ENCODE data around the gene C3orf49. TPM values are rescaled to one million over a fixed set of nuclear protein-coding genes. Genes with fewer than 3 reads are reported as not detected.

Gene C3orf49
- not detected in 2 replicates for total RNA-seq

DNA sequence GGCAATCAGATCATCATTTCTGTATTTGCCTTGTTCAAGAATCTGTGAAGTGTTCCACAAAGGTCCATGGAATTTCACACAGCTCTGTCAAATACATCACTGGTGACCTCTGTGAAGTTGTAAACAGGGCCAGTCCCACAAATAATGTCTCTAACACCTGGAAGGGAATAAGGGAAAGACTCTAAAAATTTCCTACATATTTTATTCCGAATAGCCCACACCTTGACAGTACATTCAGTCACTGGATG lies at the start of gene C3orf49:
Gene C3orf49, plus strand, starts transcription at position 149 of the 248 bp plus-strand sequence. CDS start 173 bp downstream, outside the sequence.
- no peak for DNase-seq (ENCODE audit: low read depth in 2 of 2)

- no peak for DNase-seq (ENCODE audit: low read depth in 2 of 2)
These were observed 44.3 kb upstream of the C3orf49 start for GRCh38 chr3:63774781-63775180.

DNA sequence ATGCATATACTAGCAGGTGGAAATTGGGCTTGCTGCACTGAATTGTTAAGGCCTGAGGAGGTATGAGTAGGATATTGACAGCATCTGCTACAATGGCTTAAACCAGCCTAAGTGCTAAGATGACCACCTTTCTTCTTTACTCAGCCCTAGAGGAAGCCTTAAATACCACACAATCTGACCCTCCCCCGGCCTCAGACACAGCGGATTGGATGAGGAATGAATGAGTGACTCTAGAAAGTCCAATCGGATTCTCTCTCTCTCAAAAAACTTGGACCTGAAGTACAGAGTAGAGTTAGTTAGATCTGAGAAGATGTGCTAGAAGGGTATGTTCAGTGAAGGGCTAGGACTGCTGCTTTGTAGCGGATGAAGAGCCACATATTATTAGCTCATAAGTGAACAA lies 39.9 kb upstream of the C3orf49 start:
- DNase-seq (ENCODE audit: low read depth in 2 of 2) = no peak

- no peak for DNase-seq (ENCODE audit: low read depth in 2 of 2)
These were observed 27.1 kb upstream of the C3orf49 start for GRCh38 chr3:63791974-63792373.

DNA sequence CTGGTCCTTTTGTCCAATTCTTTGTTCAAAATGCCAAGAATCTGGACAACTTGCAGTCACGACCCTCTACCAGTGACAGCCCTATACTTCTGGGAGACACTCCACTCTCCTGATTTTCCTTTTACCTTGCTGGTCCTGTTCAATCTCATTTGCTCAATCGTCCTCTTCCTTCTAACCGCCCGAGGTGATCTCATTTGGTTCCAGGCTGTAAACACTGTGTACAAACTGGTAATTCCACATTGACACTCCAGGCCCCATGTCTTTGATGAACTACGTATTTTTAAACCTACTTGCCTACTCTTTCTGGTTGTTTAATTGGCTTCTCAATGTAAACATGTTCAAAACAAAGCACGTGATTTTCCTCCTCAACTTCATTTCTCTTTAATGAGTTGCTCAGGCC lies 23.7 kb upstream of the C3orf49 start:
- no peak for DNase-seq (ENCODE audit: low read depth in 2 of 2)

DNA sequence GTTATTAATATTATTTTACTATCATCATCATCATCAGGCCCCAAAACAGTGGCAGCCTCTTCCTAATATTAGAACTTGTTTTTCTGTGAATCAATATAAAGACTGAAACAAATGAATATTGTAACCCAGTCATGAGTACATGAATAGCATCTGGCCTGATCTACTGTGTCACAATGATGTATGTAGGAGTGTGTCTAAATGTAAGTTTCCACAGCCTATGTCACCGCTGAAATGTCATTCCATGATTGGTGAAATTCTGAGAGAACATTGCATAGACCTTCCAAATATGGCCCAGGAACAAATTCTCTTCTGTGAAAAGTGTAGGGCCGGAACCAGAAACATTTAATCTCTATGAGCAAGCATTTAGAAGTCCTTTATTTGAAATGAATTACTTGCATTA lies 20.6 kb upstream of the C3orf49 start:
- no peak for DNase-seq (ENCODE audit: low read depth in 2 of 2)

DNA sequence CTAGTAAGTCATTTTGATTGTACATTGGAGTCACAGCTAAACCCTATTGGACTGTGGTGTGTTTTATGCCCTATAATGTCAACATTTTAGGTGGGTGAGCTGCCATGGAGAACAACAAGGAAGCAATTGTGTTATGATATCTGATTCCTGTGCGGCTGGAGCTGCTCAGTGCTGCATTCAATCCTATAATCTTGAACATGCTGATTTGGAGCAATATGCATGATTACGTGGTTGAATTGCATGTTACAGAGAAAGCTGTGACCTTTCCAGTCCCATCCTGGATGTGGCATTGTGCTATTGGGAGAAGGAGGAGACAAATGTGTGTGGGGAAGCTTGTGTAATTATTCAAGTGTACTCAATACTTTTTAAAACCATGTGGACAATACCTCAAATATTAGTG lies 20.1 kb upstream of the C3orf49 start:
- no peak for DNase-seq (ENCODE audit: low read depth in 2 of 2)

DNA sequence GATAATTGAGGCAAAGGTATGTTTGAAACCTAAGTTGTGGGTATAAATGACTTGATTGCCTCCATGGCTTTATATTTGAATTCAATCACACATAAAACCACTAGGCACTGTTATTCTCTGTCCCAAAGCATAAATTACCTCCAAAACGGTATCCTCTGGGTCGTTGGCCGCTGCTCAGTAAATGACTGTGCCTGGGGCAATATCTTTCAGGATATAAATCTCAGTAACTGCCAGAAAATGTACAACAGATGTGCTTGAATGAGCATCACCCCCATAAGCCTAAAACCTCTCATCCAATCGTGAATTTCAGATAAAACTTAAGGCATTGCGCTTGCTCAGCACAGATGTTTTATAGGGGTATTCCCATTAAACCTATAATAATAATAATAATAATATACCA lies 19.0 kb upstream of the C3orf49 start:
- DNase-seq (ENCODE audit: low read depth in 2 of 2) = no peak

- DNase-seq (ENCODE audit: low read depth in 2 of 2) = no peak
These were observed 15.2 kb upstream of the C3orf49 start for GRCh38 chr3:63803911-63804310.

GRCh38 chr3:63807961-63808565 lies 11.0 kb upstream of the C3orf49 start:
- DNase-seq (ENCODE audit: low read depth in 2 of 2) = peak; percentile 53 to 75

DNA sequence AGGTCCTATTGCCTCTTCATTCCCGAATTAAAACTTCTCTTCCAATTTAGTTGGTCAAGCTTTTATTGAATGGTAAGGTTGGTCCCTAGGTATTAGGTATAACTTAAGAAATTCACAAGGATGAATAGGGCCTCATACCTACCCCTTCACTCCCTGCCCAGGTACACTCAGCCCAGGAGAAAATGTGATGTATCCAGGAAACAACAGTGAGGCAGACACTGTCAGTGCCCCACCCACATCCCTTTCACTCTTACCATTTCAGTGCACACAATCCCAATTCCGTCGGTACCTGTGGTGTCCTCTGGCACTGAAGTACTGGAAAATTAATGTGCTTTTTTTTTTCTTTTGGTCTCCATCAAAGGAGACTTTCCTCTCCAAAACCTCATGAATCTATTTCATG lies 10.5 kb upstream of the C3orf49 start:
- DNase-seq (ENCODE audit: low read depth in 2 of 2) = peak; percentile 10 to 18

DNA sequence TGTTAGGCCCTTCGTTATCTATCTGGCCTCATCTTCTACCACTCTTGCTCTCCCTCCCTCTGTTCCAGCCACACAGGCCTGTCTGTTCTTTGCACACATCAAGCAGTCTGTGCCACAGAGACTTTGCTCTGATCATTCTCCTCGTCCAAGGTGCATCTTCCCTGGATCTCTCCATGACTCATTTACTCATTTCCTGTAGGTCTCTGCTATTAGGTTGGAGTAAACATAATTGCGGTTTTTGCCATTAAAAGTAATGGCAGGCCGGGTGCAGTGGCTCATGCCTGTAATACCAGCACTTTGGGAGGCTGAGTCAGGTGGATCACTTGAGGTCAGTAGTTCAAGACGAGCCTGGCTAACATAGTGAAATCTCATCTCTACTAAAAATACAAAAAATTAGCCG lies 9.5 kb upstream of the C3orf49 start:
- DNase-seq (ENCODE audit: low read depth in 2 of 2) = peak in 1 of 2 donors; percentile 19

- no peak for DNase-seq (ENCODE audit: low read depth in 2 of 2)
These were observed 4.9 kb upstream of the C3orf49 start for GRCh38 chr3:63814237-63814636.

GRCh38 chr3:63817225-63817624 lies 1.9 kb upstream of the C3orf49 start:
- DNase-seq (ENCODE audit: low read depth in 2 of 2) = no peak

DNA sequence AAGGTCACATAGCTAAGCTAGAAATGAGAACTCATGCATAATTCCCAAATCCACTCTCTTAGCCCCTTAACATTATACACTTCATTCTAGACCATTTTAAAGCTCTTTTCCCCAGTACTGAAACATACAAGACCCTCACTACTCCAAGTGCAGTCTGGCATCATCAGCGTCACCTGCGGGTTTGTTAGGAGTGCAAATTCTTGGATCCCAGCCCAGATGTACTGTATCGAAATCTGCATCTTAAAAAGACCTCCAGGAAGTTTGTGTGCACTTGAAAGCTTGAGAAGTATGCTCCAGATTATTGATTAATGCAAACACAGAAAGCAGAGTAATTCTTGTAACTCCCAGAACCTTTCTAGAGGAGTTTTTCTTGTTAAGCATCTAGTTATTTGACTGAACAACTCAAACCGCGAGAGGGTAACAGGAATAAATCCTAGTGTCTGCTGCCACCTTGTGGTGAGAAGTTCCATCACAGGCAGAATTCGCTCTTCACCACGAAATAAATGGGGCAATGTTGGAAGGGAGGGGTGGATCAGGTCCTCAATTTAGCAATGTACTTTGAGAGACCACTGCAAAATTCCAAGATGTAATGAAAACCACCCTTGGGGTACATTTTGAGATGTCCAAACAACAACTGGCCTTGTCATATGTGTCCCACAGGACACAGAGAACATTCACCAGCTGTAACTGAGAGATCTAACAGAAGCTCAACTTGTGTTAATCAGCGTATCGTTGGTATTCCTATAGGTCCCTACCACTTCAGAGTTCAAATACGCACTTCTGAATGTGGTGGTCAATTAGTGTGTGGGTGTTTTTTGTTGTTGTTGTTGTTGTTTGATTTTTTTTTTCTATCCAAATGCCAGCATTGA lies 583 bp upstream of the C3orf49 start:
- peak; percentile 40 to 65 for DNase-seq (ENCODE audit: low read depth in 2 of 2)

DNA sequence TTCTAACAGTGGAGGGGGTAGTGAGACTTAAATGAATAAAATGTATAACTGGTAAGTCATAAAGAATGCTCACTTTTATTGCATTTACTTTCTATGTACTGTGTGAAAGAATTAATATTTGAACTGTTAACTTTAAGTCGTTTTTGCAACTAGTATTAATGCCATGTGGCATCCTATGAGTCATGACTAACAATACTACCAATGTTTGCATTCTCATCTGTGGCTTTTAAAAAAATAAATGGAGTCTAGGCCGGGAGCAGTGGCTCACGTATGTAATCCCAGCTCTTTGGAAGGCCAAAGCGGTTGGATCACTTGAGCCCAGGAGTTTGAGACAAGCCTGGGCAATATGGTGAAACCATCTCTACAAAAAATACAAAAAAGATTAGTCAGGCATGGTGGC lies 5.2 kb downstream of the C3orf49 start:
- DNase-seq (ENCODE audit: low read depth in 2 of 2) = peak in 1 of 2 donors; percentile 17

- DNase-seq (ENCODE audit: low read depth in 2 of 2) = no peak
These were observed 11.4 kb downstream of the C3orf49 start for GRCh38 chr3:63830526-63830925.

GRCh38 chr3:63832395-63832794 lies 13.3 kb downstream of the C3orf49 start:
- no peak for DNase-seq (ENCODE audit: low read depth in 2 of 2)

DNA sequence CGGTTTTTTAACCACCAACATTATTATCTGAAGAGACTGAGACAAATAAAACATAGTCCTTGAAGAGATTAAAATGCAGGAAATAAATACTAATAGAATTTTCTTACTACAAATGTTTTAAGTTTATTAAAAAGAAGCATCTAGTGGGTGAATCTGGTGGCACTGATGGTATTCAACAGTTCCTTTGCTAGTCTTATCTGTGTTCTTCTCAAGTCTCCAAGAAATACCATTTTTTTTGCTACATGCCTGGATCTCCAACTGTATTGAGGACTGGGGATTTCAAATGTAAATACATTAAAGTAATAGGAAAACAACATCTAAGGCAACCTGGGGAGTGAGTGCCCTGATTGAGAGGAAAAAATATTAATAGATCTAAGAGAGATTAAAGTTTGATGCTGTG lies 22.6 kb downstream of the C3orf49 start:
- DNase-seq (ENCODE audit: low read depth in 2 of 2) = no peak

DNA sequence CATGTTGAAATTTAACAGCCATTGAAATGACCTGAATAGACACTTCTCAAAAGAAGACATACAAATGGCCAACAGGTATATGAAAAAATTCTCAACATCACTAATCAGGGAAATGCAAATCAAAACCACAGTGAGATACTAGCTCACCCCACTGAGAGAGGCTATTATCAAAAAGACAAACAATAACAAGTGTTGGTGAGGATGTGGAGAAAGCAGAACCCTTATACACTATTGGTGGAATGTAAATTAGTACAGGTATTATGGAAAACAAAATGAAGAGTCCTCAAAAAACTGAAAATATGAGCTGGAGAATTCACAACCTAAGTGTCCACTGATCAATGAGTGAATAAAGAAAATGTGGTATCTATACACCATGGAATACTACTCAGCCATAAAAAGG lies 23.0 kb downstream of the C3orf49 start:
- DNase-seq (ENCODE audit: low read depth in 2 of 2) = no peak

GRCh38 chr3:63845215-63845614 lies 26.1 kb downstream of the C3orf49 start:
- no peak for DNase-seq (ENCODE audit: low read depth in 2 of 2)

DNA sequence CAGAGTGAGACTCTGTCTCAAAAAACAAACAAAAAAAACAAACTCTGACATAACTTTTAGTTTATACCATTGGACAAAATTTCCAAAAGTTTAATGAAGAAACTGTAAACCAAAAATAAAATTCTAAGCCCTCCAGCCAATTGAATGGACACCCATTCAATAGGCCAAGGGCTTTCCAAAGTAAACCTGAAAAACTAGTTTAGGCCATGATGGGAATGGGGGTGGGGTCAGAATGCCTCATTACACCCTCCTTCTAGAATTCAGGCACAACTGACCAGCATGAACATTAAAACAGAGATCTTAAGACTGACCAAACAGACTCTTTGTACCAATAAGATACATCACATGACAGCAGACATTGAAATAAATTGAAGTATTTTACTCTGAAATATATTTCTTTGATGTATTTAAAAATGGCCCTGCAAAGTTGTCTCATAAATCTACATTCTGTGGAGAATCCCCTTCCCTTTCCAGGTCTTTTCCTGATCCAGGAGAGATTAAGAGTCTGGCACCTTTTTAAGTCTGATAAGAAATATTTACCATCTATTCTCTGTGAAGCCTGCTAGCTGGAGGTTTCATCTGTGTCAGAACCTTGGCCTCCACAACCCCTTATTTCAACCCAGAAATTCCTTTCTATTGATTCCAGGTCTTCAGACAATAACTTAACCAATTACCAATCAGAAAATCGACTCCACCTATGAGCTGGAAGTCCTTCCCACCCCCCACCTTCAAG lies 28.8 kb downstream of the C3orf49 start:
- DNase-seq (ENCODE audit: low read depth in 2 of 2) = no peak

- DNase-seq (ENCODE audit: low read depth in 2 of 2) = no peak
These were observed 30.1 kb downstream of the C3orf49 start for GRCh38 chr3:63849175-63849574.
